ENCODE measurements around the gene LRP1-AS. TPM values are rescaled to one million over a fixed set of nuclear protein-coding genes. Genes with fewer than 3 reads are reported as not detected.

LRP1-AS gene
- total RNA-seq, 1 experiment from 2014 or later = not detected

DNA sequence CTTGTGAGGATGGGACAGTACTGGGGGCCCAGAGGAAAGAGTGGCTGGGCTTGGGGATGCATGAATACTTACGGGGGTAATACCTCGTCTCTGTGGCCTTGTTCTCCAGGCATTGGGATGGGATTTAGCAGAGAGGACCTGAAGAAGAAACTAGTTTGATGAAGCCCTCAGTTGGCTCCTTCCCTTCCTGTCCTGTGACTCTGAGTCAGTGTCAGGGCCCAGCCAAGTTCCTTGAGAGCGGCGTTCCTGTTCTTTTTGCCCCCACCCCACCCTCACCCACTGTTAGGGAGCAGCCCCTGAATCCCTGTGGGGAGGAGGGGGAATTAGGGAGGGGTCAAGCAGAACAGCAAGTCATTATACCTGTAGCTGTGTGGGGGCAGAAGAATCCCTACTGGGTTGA, 5.2 kb upstream of the LRP1-AS start:
- intact Hi-C loops (cut with micrococcal nuclease) = loop anchor here (1.0 kb wide), 1 partner anchor 13 kb away; no protein-coding TSS in a partner anchor
- peaks cover 51% of the 10 kb centered on the region for H3K4me1 Mint-ChIP-seq (ENCODE audit: insufficient read depth, unreplicated experiment)
- H3K9me3 Mint-ChIP-seq (ENCODE audit: unreplicated experiment) = no peaks in the 10 kb centered on the region
- H3K4me3 Mint-ChIP-seq (ENCODE audit: unreplicated experiment) = peak overlapping the region; percentile 29
- peaks cover 19% of the 10 kb centered on the region for H3K36me3 Mint-ChIP-seq (ENCODE audit: insufficient read depth, unreplicated experiment)
- TF ChIP-seq CTCF (IDR thresholded peaks at IDR 0.05; ENCODE audit: unreplicated experiment) = no peak
- no peaks in the 10 kb centered on the region for H3K27me3 Mint-ChIP-seq (ENCODE audit: insufficient read depth, unreplicated experiment)
- POLR2A ChIA-PET = interaction anchor here (1.0 to 4.9 kb wide), 9 partner anchors 12 to 74 kb away, joined by 3 to 34 read pairs (median 8); partner anchors contain the start of genes LRP1 and STAT6
- no TSS peak for BruUV-seq (replicated peaks)
- DNase-seq (ENCODE audit: unreplicated experiment) = peak; percentile 34
- H3K27ac Mint-ChIP-seq (ENCODE audit: low read depth, unreplicated experiment) = peak overlapping the region; percentile 70
- CTCF ChIA-PET = interaction anchor here (0.5 to 7.1 kb wide), 6 partner anchors 12 to 242 kb away, joined by 3 to 54 read pairs (median 5); partner anchors contain the start of gene STAT6

DNA sequence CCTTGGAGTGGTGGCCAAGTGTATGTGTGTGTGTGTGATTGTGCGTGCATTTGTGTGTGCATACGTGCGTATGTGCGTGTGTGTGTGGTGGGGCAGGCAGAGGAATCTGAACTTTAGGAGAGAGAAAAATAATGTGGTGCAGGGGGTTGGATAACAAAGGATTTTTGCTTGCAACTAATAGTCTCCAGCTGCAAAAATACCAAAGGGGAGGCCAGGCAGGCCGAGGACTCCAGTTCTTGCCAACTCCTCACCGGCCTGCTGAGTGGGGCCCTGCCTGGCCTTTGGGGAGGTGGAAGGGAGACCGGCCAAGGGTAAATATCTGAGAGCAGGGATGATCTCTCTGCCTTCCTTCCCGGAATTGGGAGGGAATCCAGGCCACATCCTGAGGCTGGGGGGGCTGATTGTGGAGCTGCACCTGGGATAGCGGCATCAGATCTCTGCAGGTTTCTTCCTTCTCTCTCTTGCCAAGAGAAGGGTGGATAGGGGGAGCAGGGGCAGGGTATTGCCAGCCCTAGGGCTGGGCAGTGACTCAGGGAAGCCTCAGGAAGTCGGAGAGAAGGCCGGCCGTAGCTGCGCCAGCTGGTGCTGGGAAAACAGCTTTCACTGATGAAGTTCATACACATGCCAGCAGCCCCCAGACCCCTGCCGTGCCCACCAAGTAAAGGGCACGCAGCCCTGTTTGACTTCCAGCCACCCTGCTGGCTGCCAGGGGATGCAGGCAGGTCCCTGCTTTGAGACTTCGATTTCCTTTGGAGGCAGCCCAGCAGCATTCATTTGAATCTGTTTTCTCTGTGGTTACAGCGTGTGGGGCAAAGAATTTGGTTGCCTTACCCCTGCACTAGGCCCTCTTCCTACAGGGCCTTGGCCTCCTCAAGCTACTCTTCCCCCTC, 4.6 kb upstream of the LRP1-AS start:
- Mint-ChIP-seq H3K4me1 (ENCODE audit: insufficient read depth, unreplicated experiment) (peaks cover 57% of the 10 kb centered on the region), H3K4me3 (ENCODE audit: unreplicated experiment) (peak overlapping the region; percentile 29), H3K36me3 (ENCODE audit: insufficient read depth, unreplicated experiment) (peaks cover 19% of the 10 kb centered on the region), H3K27ac (ENCODE audit: low read depth, unreplicated experiment) (peak overlapping the region; percentile 70), H3K27me3 (ENCODE audit: insufficient read depth, unreplicated experiment) (no peaks in the 10 kb centered on the region), H3K9me3 (ENCODE audit: unreplicated experiment) (no peaks in the 10 kb centered on the region)
- DNase-seq (ENCODE audit: unreplicated experiment) = peak; percentile 89
- CTCF ChIA-PET = interaction anchor here (0.5 to 7.1 kb wide), 5 partner anchors 13 to 242 kb away, joined by 3 to 54 read pairs (median 4); partner anchors contain the start of gene STAT6
- BruUV-seq (replicated peaks) = no TSS peak
- intact Hi-C loops (cut with micrococcal nuclease) = loop anchor here (1.0 kb wide), 1 partner anchor 13 kb away; no protein-coding TSS in a partner anchor
- POLR2A ChIA-PET = interaction anchor here (1.0 to 4.9 kb wide), 9 partner anchors 13 to 73 kb away, joined by 3 to 34 read pairs (median 8); partner anchors contain the start of genes LRP1 and STAT6
- TF ChIP-seq CTCF (IDR thresholded peaks at IDR 0.05; ENCODE audit: unreplicated experiment) = no peak

GRCh38 chr12:57150400-57151000, 3.1 kb upstream of the LRP1-AS start:
- peaks cover 57% of the 10 kb centered on the region for H3K4me1 Mint-ChIP-seq (ENCODE audit: insufficient read depth, unreplicated experiment)
- H3K36me3 Mint-ChIP-seq (ENCODE audit: insufficient read depth, unreplicated experiment) = peaks cover 27% of the 10 kb centered on the region
- intact Hi-C loops (cut with micrococcal nuclease) = no loop called here
- no peak overlapping the region for H3K4me3 Mint-ChIP-seq (ENCODE audit: unreplicated experiment)
- ChIA-PET POLR2A (interaction anchor here (0.7 to 4.9 kb wide), 6 partner anchors 18 to 39 kb away, joined by 3 to 36 read pairs (median 22); partner anchors contain the start of genes LRP1 and STAT6), CTCF (interaction anchor here (0.6 to 7.1 kb wide), 5 partner anchors 19 to 90 kb away, joined by 3 to 54 read pairs (median 8); no protein-coding TSS in a partner anchor)
- peak overlapping the region; percentile 52 for H3K27ac Mint-ChIP-seq (ENCODE audit: low read depth, unreplicated experiment)
- no peak for DNase-seq (ENCODE audit: unreplicated experiment)
- BruUV-seq (replicated peaks) = no TSS peak
- no peaks in the 10 kb centered on the region for H3K9me3 Mint-ChIP-seq (ENCODE audit: unreplicated experiment)
- no peak for TF ChIP-seq CTCF (IDR thresholded peaks at IDR 0.05; ENCODE audit: unreplicated experiment)
- H3K27me3 Mint-ChIP-seq (ENCODE audit: insufficient read depth, unreplicated experiment) = no peaks in the 10 kb centered on the region

All from MCF 10A (cell line).